Hematopoietic multipotent progenitor cell treated with erythropoietin and hydrocortisone succinate and interleukin-3 and kit ligand, for 4 days (in vitro differentiated cells): Measurements from ENCODE around the gene G2E3.
"Not testable (repeated sequence)": the region's sequence is repeated elsewhere in the genome, so short reads cannot be mapped to it uniquely, and the experiment has no call there.

Experiments used
- DNase-seq: peaks from one replicate; pipeline ENCODE4 v3.0.0-alpha.2; 2015

Gene G2E3

GRCh38 chr14:30607156-30607780, 48.3 kb downstream of the G2E3 start:
- DNase-seq = peak; percentile 27

GRCh38 chr14:30608533-30609006, 49.6 kb downstream of the G2E3 start:
- DNase-seq = no peak

GRCh38 chr14:30610787-30611343, 51.9 kb downstream of the G2E3 start:
- DNase-seq = peak; percentile 87

- DNase-seq = no peak
These were observed 55.2 kb downstream of the G2E3 start for GRCh38 chr14:30614155-30614554.

- DNase-seq = peak; percentile 54
These were observed 61.2 kb downstream of the G2E3 start for GRCh38 chr14:30620178-30620577.

GRCh38 chr14:30621354-30621939, 62.5 kb downstream of the G2E3 start:
- peak; percentile 58 for DNase-seq

GRCh38 chr14:30621940-30622830, 63.2 kb downstream of the G2E3 start, which contains the start of gene SCFD1:
Gene SCFD1, plus strand, starts transcription at chr14:30622319. Its CDS starts 20 bp downstream, at chr14:30622339.
- peak; percentile 98 for DNase-seq

- DNase-seq = no peak
These were observed 64.6 kb downstream of the G2E3 start for GRCh38 chr14:30623412-30624131.

GRCh38 chr14:30624132-30624423, 65.1 kb downstream of the G2E3 start:
- no peak for DNase-seq

- DNase-seq = no peak
These were observed 66.6 kb downstream of the G2E3 start for GRCh38 chr14:30625533-30625932.

GRCh38 chr14:30629432-30629831, 70.5 kb downstream of the G2E3 start:
- DNase-seq = not testable (repeated sequence)

- DNase-seq = no peak
These were observed 71.3 kb downstream of the G2E3 start for GRCh38 chr14:30630248-30630647.

- no peak for DNase-seq
These were observed 73.8 kb downstream of the G2E3 start for GRCh38 chr14:30632730-30633129.

- no peak for DNase-seq
These were observed 80.0 kb downstream of the G2E3 start for GRCh38 chr14:30638926-30639325.

GRCh38 chr14:30641207-30641606, 82.2 kb downstream of the G2E3 start:
- no peak for DNase-seq

- DNase-seq = not testable (repeated sequence)
These were observed 85.5 kb downstream of the G2E3 start for GRCh38 chr14:30644462-30644861.

GRCh38 chr14:30645600-30645999, 86.6 kb downstream of the G2E3 start:
- no peak for DNase-seq

- DNase-seq = no peak
These were observed 89.5 kb downstream of the G2E3 start for GRCh38 chr14:30648471-30648870.

GRCh38 chr14:30651937-30652336, 93.0 kb downstream of the G2E3 start:
- DNase-seq = peak; percentile 38

- DNase-seq = no peak
These were observed 96.2 kb downstream of the G2E3 start for GRCh38 chr14:30655124-30655523.

GRCh38 chr14:30655658-30656057, 96.7 kb downstream of the G2E3 start:
- no peak for DNase-seq

- DNase-seq = peak; percentile 63
These were observed 97.3 kb downstream of the G2E3 start for GRCh38 chr14:30656190-30656632.

- DNase-seq = no peak
These were observed 98.1 kb downstream of the G2E3 start for GRCh38 chr14:30657050-30657449.
